K562 (cell line): ENCODE results near the gene SKIDA1. TPM values are rescaled to one million over a fixed set of nuclear protein-coding genes. Genes with fewer than 3 reads are reported as not detected.

Source experiments
- BHLHE40 ChIP-seq: IDR thresholded peaks from 2 replicates; pipeline ENCODE4 v1.6.1; 2011; ENCODE audit warnings: low read length, improper control_type of control experiment
- E2F3 ChIP-seq: fragments of 250-450 bp; sonication (Bioruptor Pico); IDR thresholded peaks from 2 replicates; pipeline ENCODE4 v1.4.0; 2020; ENCODE audit warnings: mild to moderate bottlenecking
- FOXP1 ChIP-seq: sonication (generic); formaldehyde crosslinking; IDR thresholded peaks from 2 replicates; pipeline ENCODE4 v1.8.0; 2022; ENCODE audit warnings: mild to moderate bottlenecking, missing genetic modification reagents
- HSF4 ChIP-seq: fragments of 250-450 bp; sonication (Bioruptor Pico); IDR thresholded peaks from 2 replicates; pipeline ENCODE4 v2.1.2; 2022; ENCODE audit warnings: mild to moderate bottlenecking, moderate library complexity, borderline replicate concordance
- KDM5B ChIP-seq: fragments of 200-600 bp; sonication (generic); IDR thresholded peaks from 2 replicates; pipeline ENCODE4 v1.6.1; 2012; ENCODE audit warnings: low read depth, mild to moderate bottlenecking, moderate library complexity, low read length, control low read depth, inconsistent platforms; ENCODE audit not compliant: insufficient replicate concordance
- KLF6 ChIP-seq: fragments of 250-450 bp; sonication (Bioruptor Pico); IDR thresholded peaks from 2 replicates; pipeline ENCODE4 v1.4.0; 2020; ENCODE audit warnings: mild to moderate bottlenecking, moderate library complexity, borderline replicate concordance
- NCOR1 ChIP-seq: fragments of 450-650 bp; IDR thresholded peaks from 2 replicates; pipeline ENCODE4 v1.6.1; 2016; ENCODE audit warnings: mild to moderate bottlenecking, moderate library complexity
- NR4A1 ChIP-seq, 2 experiments: fragments of 250-450 bp in 1 of 2; fragments of 450-650 bp in 1 of 2; sonication (Bioruptor Pico) in 1 of 2; IDR thresholded peaks; 2 replicates each; pipeline versions ENCODE4 v1.4.0 to v1.6.1; 2016 to 2020; ENCODE audit warnings: mild to moderate bottlenecking in 2 of 2, missing compliant biosample characterization in 1 of 2, missing genetic modification characterization in 1 of 2, moderate library complexity in 1 of 2
- PML ChIP-seq: IDR thresholded peaks from 2 replicates; pipeline ENCODE4 v1.6.1; 2012; ENCODE audit warnings: low read length, inconsistent platforms
- SLC30A9 ChIP-seq: fragments of 250-450 bp; sonication (Bioruptor Pico); IDR thresholded peaks from 2 replicates; pipeline ENCODE4 v1.8.0; 2022; ENCODE audit warnings: mild to moderate bottlenecking, moderate library complexity
- TEAD1 ChIP-seq, 2 experiments: fragments of 450-650 bp in 1 of 2; sonication (generic) in 1 of 2; formaldehyde crosslinking; IDR thresholded peaks; 2 replicates each; pipeline versions ENCODE4 v1.4.0 to v1.8.0; 2020 to 2022; ENCODE audit warnings: mild to moderate bottlenecking in 2 of 2, missing genetic modification reagents in 1 of 2
- THRAP3 ChIP-seq: fragments of 450-650 bp; IDR thresholded peaks from 2 replicates; pipeline ENCODE4 v1.6.1; 2016; ENCODE audit warnings: mild to moderate bottlenecking, inconsistent platforms, borderline replicate concordance
- ZNF134 ChIP-seq: fragments of 250-450 bp; sonication (Bioruptor Pico); conservative IDR thresholded peaks from 2 replicates; pipeline ENCODE4 v1.4.0; 2020
- ZNF316 ChIP-seq: fragments of 450-650 bp; IDR thresholded peaks from 2 replicates; pipeline ENCODE4 v1.6.1; 2016
- ZNF75A ChIP-seq: fragments of 450-650 bp; formaldehyde crosslinking; IDR thresholded peaks from 2 replicates; pipeline ENCODE4 v1.4.0; 2020; ENCODE audit warnings: mild to moderate bottlenecking
- ZNF830 ChIP-seq: fragments of 250-450 bp; sonication (Bioruptor Pico); IDR thresholded peaks from 2 replicates; pipeline ENCODE4 v1.5.0; 2021; ENCODE audit warnings: mild to moderate bottlenecking
- polyA plus RNA-seq, 8 experiments: library from polyadenylated mRNA; depleted of rRNA in 4 of 8; stranded (reverse) in 5 of 8; unstranded in 3 of 8; fragments of >200 nt; fragmentation: Nextera tagmentation in 2 of 8; fragmentation: Illumina TruSeq in 1 of 8; extraction: Ambion mirVana in 2 of 8; extraction: Trizol in 1 of 8; gene quantifications; 2 replicates each; pipeline versions ENCODE4 v1.2.1 to v1.2.3, GENCODE V29; 2011 to 2014; ENCODE audit warnings: inconsistent platforms in 1 of 8, missing spikeins in 1 of 8
- total RNA-seq, 7 experiments: library from RNA; depleted of rRNA in 6 of 7; stranded (reverse); fragments of >200 nt in 6 of 7; fragmentation: Illumina TruSeq in 2 of 7; extraction: Trizol in 2 of 7; gene quantifications; 2 replicates each; pipeline versions ENCODE4 v1.2.1 to v1.2.3, GENCODE V29; 2011 to 2021; ENCODE audit warnings: low replicate concordance in 1 of 7
- TF ChIP-seq, protein P1 (sequence below): fragments of 200-800 bp; sonication (Bioruptor generic); IDR thresholded peaks from 2 replicates; pipeline ENCODE4 v1.6.1; 2017; ENCODE audit warnings: missing genetic modification characterization, missing compliant biosample characterization
- TF ChIP-seq, protein P2 (sequence below): sonication (generic); formaldehyde crosslinking; IDR thresholded peaks from 2 replicates; pipeline ENCODE4 v1.8.1; 2023; ENCODE audit warnings: mild to moderate bottlenecking, missing genetic modification reagents
- TF ChIP-seq, protein P3 (sequence below): fragments of 250-450 bp; sonication (Bioruptor Pico); IDR thresholded peaks from 2 replicates; pipeline ENCODE4 v1.8.0; 2022; ENCODE audit warnings: inconsistent platforms
- TF ChIP-seq, protein P4 (sequence below), 2 experiments: fragments of 150-350 bp in 1 of 2; IDR thresholded peaks; 2 replicates each; pipeline ENCODE4 v1.6.1; 2012 to 2016; ENCODE audit warnings: low read depth in 2 of 2, low read length in 2 of 2, mild to moderate bottlenecking in 1 of 2, moderate library complexity in 1 of 2

SKIDA1 gene
- total and polyA plus RNA-seq, 9 of the 15 experiments (the other 6 are each of a cell fraction or from before 2014, with no cell fraction given), result 0.05 to 1.1 (median 0.42) TPM

DNA sequence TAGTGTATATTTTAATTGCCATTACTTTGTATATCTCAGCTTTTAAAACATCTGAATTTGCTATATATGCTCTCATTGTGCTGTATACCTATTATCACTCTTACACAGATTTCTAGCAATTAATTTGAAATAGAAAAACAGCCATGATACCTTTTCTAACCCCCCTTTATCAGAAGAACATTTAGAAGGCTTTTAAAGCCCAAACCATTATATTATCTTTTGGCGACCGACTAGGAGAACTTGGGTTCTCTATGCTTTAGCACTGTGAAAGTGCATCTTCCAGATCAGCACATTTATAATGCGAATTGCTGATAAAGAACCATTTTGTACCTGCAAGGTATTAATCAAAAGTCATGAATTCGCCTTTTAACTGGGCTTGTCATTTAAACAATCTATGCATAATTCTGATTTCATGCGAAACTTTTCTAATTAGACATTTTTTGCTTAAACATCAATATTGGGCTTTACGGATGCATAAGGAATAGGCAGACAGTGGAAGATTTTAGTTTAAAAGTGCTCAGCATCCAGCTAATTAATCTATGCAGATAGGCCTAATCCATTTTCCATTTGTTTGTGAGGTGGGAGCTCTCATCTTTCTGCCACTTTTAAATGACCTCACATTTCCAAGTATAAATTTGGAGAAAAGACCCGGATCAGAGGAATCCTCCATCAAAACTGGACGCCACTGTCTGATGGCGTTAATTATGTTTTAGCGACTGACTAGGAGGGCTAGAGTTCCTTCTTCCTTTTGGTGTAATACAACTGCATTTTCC is 7.4 kb upstream of the SKIDA1 start (continued):
- TF ChIP-seq, protein P1, sequence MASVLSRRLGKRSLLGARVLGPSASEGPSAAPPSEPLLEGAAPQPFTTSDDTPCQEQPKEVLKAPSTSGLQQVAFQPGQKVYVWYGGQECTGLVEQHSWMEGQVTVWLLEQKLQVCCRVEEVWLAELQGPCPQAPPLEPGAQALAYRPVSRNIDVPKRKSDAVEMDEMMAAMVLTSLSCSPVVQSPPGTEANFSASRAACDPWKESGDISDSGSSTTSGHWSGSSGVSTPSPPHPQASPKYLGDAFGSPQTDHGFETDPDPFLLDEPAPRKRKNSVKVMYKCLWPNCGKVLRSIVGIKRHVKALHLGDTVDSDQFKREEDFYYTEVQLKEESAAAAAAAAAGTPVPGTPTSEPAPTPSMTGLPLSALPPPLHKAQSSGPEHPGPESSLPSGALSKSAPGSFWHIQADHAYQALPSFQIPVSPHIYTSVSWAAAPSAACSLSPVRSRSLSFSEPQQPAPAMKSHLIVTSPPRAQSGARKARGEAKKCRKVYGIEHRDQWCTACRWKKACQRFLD (CRISPR knock-in tag), result no peak
- TF ChIP-seq, protein P2, sequence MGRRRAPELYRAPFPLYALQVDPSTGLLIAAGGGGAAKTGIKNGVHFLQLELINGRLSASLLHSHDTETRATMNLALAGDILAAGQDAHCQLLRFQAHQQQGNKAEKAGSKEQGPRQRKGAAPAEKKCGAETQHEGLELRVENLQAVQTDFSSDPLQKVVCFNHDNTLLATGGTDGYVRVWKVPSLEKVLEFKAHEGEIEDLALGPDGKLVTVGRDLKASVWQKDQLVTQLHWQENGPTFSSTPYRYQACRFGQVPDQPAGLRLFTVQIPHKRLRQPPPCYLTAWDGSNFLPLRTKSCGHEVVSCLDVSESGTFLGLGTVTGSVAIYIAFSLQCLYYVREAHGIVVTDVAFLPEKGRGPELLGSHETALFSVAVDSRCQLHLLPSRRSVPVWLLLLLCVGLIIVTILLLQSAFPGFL, result no peak
- no peak for TF ChIP-seq HSF4 (CRISPR knock-in tag)
- no peak for TF ChIP-seq THRAP3
- TF ChIP-seq KDM5B, result no peak
- no peak for TF ChIP-seq NR4A1 (CRISPR knock-in tag; IDR thresholded peaks at IDR 0.05)
- TF ChIP-seq NR4A1 (tag; IDR thresholded peaks at IDR 0.05), result no peak
- TF ChIP-seq, protein P3, sequence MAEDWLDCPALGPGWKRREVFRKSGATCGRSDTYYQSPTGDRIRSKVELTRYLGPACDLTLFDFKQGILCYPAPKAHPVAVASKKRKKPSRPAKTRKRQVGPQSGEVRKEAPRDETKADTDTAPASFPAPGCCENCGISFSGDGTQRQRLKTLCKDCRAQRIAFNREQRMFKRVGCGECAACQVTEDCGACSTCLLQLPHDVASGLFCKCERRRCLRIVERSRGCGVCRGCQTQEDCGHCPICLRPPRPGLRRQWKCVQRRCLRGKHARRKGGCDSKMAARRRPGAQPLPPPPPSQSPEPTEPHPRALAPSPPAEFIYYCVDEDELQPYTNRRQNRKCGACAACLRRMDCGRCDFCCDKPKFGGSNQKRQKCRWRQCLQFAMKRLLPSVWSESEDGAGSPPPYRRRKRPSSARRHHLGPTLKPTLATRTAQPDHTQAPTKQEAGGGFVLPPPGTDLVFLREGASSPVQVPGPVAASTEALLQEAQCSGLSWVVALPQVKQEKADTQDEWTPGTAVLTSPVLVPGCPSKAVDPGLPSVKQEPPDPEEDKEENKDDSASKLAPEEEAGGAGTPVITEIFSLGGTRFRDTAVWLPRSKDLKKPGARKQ (CRISPR knock-in tag), result no peak
- no peak for TF ChIP-seq TEAD1 (CRISPR knock-in tag; IDR thresholded peaks at IDR 0.05)
- TF ChIP-seq BHLHE40, result no peak
- TF ChIP-seq PML, result no peak
- TF ChIP-seq ZNF75A (CRISPR knock-in tag), result no peak
- TF ChIP-seq KLF6 (CRISPR knock-in tag), result no peak
- TF ChIP-seq NCOR1, result no peak
- TF ChIP-seq FOXP1 (CRISPR knock-in tag), result no peak
- no peak for TF ChIP-seq E2F3 (CRISPR knock-in tag)
- no peak for TF ChIP-seq ZNF134 (CRISPR knock-in tag)
- no peak for TF ChIP-seq SLC30A9 (CRISPR knock-in tag)
- no peak for TF ChIP-seq ZNF830 (CRISPR knock-in tag)
- TF ChIP-seq ZNF316, result peak; percentile 80
- TF ChIP-seq, protein P4, sequence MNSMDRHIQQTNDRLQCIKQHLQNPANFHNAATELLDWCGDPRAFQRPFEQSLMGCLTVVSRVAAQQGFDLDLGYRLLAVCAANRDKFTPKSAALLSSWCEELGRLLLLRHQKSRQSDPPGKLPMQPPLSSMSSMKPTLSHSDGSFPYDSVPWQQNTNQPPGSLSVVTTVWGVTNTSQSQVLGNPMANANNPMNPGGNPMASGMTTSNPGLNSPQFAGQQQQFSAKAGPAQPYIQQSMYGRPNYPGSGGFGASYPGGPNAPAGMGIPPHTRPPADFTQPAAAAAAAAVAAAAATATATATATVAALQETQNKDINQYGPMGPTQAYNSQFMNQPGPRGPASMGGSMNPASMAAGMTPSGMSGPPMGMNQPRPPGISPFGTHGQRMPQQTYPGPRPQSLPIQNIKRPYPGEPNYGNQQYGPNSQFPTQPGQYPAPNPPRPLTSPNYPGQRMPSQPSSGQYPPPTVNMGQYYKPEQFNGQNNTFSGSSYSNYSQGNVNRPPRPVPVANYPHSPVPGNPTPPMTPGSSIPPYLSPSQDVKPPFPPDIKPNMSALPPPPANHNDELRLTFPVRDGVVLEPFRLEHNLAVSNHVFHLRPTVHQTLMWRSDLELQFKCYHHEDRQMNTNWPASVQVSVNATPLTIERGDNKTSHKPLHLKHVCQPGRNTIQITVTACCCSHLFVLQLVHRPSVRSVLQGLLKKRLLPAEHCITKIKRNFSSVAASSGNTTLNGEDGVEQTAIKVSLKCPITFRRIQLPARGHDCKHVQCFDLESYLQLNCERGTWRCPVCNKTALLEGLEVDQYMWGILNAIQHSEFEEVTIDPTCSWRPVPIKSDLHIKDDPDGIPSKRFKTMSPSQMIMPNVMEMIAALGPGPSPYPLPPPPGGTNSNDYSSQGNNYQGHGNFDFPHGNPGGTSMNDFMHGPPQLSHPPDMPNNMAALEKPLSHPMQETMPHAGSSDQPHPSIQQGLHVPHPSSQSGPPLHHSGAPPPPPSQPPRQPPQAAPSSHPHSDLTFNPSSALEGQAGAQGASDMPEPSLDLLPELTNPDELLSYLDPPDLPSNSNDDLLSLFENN (IDR thresholded peaks at IDR 0.05; ENCODE audit: low read depth in 2 of 2, low read length in 2 of 2), result no peak
